ENCODE data around the gene MAP2K1.
"Not testable (repeated sequence)": the region's sequence is repeated elsewhere in the genome, so short reads cannot be mapped to it uniquely, and the experiment has no call there.

MAP2K1 gene

DNA sequence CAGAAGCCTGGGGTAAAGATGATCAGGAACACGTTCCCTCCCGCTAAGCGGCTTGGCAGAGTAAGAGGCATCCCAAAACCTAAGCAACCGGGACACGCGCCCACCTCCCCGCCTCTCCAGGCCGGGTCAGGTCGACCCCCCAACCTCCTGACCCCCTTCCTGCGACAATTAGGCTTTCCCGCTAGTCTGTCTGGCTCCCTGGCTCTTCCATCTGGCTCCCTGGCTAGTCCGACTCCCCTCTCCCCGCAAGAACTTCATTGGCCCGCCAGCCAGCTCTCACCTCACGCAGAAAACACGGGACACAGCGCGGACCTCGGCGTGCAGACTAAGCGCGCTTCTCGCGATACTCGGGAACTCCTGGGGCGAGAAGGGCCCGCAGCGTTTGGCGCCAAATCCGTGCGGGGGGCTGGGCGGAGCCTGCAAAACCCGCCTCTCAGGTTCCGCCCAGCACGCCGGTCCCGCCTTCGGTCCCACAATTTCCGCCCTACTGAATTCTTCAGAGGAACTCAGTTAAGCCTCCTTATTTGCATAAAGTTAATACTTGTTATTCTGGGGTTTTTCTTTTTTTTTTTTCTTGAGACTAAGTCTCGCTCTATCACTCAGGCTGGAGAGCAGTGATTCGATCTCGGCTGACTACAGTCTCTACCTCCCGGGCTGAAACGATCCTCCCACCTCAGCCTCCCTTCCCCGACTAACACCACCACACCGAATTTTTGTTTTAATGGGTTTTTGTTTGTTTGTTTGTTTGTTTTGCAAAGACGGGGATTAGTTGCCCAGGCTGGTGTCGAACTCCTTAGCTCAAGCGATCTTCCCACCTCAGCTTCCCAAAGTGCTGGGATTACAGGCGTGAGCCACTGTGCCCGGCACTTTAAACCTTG is 30.1 kb upstream of the MAP2K1 start, which contains the start of gene TIPIN:
TSS of gene TIPIN (minus strand) at position 327 of the 878 bp plus-strand sequence. CDS start 3,738 bp downstream, outside the sequence.
- peak within 1 kb of the TSS; percentile 99 for H2AFZ ChIP-seq (ENCODE audit: low read length)
- DNase-seq (ENCODE audit: low spot score): peak; percentile 87

DNA sequence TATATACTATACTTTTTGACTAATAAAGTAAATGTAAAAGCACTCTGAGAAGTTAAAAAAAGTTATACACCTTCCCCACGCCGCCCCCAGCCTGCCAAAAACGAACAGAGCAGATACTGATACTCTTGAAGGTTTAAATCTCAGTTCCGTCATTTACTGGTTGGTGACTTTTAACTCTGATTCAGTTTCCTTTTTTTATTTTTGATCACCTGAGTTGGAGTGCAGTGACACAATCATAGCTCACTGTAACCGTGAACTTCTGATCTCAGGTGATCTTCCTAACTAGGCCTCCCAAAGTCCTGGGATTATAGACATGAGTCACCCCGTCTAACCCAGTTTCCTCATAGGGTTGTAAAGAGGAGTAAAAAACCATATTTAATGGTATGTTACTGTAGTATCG is 27.0 kb upstream of the MAP2K1 start:
- Histone ChIP-seq H2BK12ac (ENCODE audit: low read length) (no peak overlapping the region), H3K27me3 (ENCODE audit: control insufficient read depth in 3 of 3, insufficient read depth in 3 of 3, low read depth in 1 of 3, low read length in 3 of 3) (no peaks in the 10 kb centered on the region), H4K91ac (ENCODE audit: low read depth, low read length, poor library complexity) (no peak overlapping the region), H3K4me2 (ENCODE audit: insufficient read depth, low read length, poor library complexity, severe bottlenecking) (no peak overlapping the region), H3K79me1 (ENCODE audit: low read depth, low read length) (no peaks in the 10 kb centered on the region), H2BK120ac (ENCODE audit: low read depth, low read length) (no peak overlapping the region), H3K36me3 (replicated peaks in 1 of 2; ENCODE audit: control insufficient read depth in 2 of 2, insufficient read depth in 2 of 2, low read length in 2 of 2) (no peaks in the 10 kb centered on the region), H2BK5ac (ENCODE audit: low read length) (no peak overlapping the region), H3K23ac (ENCODE audit: low read depth, low read length, poor library complexity) (no peak overlapping the region), H3K4me1 (ENCODE audit: control insufficient read depth in 2 of 2, insufficient read depth in 1 of 2, low read depth in 1 of 2, low read length in 2 of 2) (peaks cover 0 to 2% of the 10 kb centered on the region in 2 donors), H3K9ac (ENCODE audit: low read depth, low read length, poor library complexity) (no peak overlapping the region), H2AK5ac (ENCODE audit: low read depth, low read length) (no peak overlapping the region), H3K4me3 (ENCODE audit: low read length in 2 of 2) (no peak overlapping the region), H3K4ac (ENCODE audit: low read length) (no peak overlapping the region), H3K27ac (replicated peaks; ENCODE audit: low read length) (no peak overlapping the region), H3K18ac (ENCODE audit: low read length) (no peak overlapping the region), H4K8ac (ENCODE audit: low read depth, low read length) (no peak overlapping the region), H2AFZ (ENCODE audit: low read length) (no peak overlapping the region), H3K9me3 (replicated peaks in 1 of 2; ENCODE audit: control insufficient read depth in 2 of 2, insufficient read depth in 1 of 2, low read depth in 1 of 2, low read length in 2 of 2) (no peaks in the 10 kb centered on the region), H3K14ac (ENCODE audit: low read length) (no peak overlapping the region), H2BK15ac (ENCODE audit: low read length) (no peak overlapping the region)
- no peak for DNase-seq (ENCODE audit: low spot score)
- no CpG with 5 or more reads among the region's 7 CpGs for WGBS, 2 donors (ENCODE audit: extremely low coverage in 2 of 2, insufficient read length in 2 of 2, insufficient replicate concordance in 1 of 2)

More for the DNA sequence above, 30.1 kb upstream of the MAP2K1 start, which contains the start of gene TIPIN:
- Histone ChIP-seq H4K8ac (ENCODE audit: low read depth, low read length) (no peak within 1 kb of the TSS), H3K36me3 (replicated peaks in 1 of 2; ENCODE audit: control insufficient read depth in 2 of 2, insufficient read depth in 2 of 2, low read length in 2 of 2) (peaks cover 0 to 28% of the 10 kb centered on the region in 2 donors), H2AK5ac (ENCODE audit: low read depth, low read length) (no peak within 1 kb of the TSS), H3K4me1 (ENCODE audit: control insufficient read depth in 2 of 2, insufficient read depth in 1 of 2, low read depth in 1 of 2, low read length in 2 of 2) (peaks cover 0 to 2% of the 10 kb centered on the region in 2 donors), H3K9ac (ENCODE audit: low read depth, low read length, poor library complexity) (peak within 1 kb of the TSS; percentile 94), H2BK5ac (ENCODE audit: low read length) (peak within 1 kb of the TSS; percentile 2), H3K79me1 (ENCODE audit: low read depth, low read length) (no peaks in the 10 kb centered on the region), H3K27me3 (ENCODE audit: control insufficient read depth in 3 of 3, insufficient read depth in 3 of 3, low read depth in 1 of 3, low read length in 3 of 3) (no peaks in the 10 kb centered on the region), H3K9me3 (replicated peaks in 1 of 2; ENCODE audit: control insufficient read depth in 2 of 2, insufficient read depth in 1 of 2, low read depth in 1 of 2, low read length in 2 of 2) (no peaks in the 10 kb centered on the region), H3K27ac (replicated peaks; ENCODE audit: low read length) (peak within 1 kb of the TSS; percentile 44), H4K91ac (ENCODE audit: low read depth, low read length, poor library complexity) (no peak within 1 kb of the TSS), H2BK12ac (ENCODE audit: low read length) (no peak within 1 kb of the TSS), H2BK120ac (ENCODE audit: low read depth, low read length) (no peak within 1 kb of the TSS), H3K23ac (ENCODE audit: low read depth, low read length, poor library complexity) (peak within 1 kb of the TSS; percentile 96), H3K18ac (ENCODE audit: low read length) (peak within 1 kb of the TSS; percentile 96), H3K4me2 (ENCODE audit: insufficient read depth, low read length, poor library complexity, severe bottlenecking) (peak within 1 kb of the TSS; percentile 77), H2BK15ac (ENCODE audit: low read length) (no peak within 1 kb of the TSS), H3K14ac (ENCODE audit: low read length) (peak within 1 kb of the TSS; percentile 95), H3K4ac (ENCODE audit: low read length) (no peak within 1 kb of the TSS), H3K4me3 (ENCODE audit: low read length in 2 of 2) (peak within 1 kb of the TSS; percentile 86 to 89)
- no CpG with 5 or more reads among the region's 51 CpGs for WGBS, 2 donors (ENCODE audit: extremely low coverage in 2 of 2, insufficient read length in 2 of 2, insufficient replicate concordance in 1 of 2)

DNA sequence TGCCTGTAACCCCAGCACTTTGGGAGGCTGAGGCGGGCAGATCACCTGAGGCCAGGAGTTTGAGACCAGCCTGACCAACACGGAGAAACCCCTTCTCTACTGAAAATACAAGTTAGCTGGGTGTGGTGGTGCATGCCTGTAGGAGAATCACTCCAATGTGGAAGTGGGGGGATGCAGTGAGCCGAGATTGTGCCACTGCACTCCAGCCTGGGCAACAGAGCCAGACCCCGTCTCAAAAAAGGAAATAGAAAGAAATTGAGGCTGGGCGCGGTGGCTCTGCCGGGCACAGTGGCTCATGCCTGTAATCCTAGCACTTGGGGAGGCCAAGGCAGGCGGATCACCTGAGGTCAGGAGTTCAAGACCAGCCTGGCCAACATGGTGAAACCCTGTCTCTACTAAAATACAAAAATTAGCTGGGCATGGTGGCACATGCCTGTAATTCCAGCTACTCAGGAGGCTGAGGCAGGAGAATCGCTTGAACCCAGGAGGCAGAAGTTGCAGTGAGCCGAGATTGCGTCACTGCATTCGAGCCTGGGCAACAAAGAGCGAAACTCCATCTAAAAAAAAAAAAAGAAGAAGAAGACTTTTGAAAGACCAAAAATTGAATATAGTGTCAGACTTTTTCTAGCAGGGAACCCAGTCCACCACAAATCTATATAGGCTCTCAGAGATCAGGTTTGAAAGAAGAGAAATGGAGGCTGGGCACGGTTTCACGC is 24.8 kb upstream of the MAP2K1 start:
- WGBS, 2 donors (ENCODE audit: extremely low coverage in 2 of 2, insufficient read length in 2 of 2, insufficient replicate concordance in 1 of 2): no CpG with 5 or more reads among the region's 15 CpGs
- not testable (repeated sequence) for H2BK12ac ChIP-seq (ENCODE audit: low read length); H4K91ac ChIP-seq (ENCODE audit: low read depth, low read length, poor library complexity); H3K27ac ChIP-seq (replicated peaks; ENCODE audit: low read length); H2BK120ac ChIP-seq (ENCODE audit: low read depth, low read length); H3K14ac ChIP-seq (ENCODE audit: low read length); H3K27me3 ChIP-seq (ENCODE audit: control insufficient read depth in 3 of 3, insufficient read depth in 3 of 3, low read depth in 1 of 3, low read length in 3 of 3); H3K9me3 ChIP-seq (replicated peaks in 1 of 2; ENCODE audit: control insufficient read depth in 2 of 2, insufficient read depth in 1 of 2, low read depth in 1 of 2, low read length in 2 of 2); DNase-seq (ENCODE audit: low spot score); H3K4ac ChIP-seq (ENCODE audit: low read length); H3K4me1 ChIP-seq (ENCODE audit: control insufficient read depth in 2 of 2, insufficient read depth in 1 of 2, low read depth in 1 of 2, low read length in 2 of 2); H2BK5ac ChIP-seq (ENCODE audit: low read length); H2BK15ac ChIP-seq (ENCODE audit: low read length); H3K36me3 ChIP-seq (replicated peaks in 1 of 2; ENCODE audit: control insufficient read depth in 2 of 2, insufficient read depth in 2 of 2, low read length in 2 of 2); H3K79me1 ChIP-seq (ENCODE audit: low read depth, low read length); H3K4me2 ChIP-seq (ENCODE audit: insufficient read depth, low read length, poor library complexity, severe bottlenecking); H3K4me3 ChIP-seq (ENCODE audit: low read length in 2 of 2); H3K23ac ChIP-seq (ENCODE audit: low read depth, low read length, poor library complexity); H2AK5ac ChIP-seq (ENCODE audit: low read depth, low read length); H4K8ac ChIP-seq (ENCODE audit: low read depth, low read length); H3K18ac ChIP-seq (ENCODE audit: low read length); H2AFZ ChIP-seq (ENCODE audit: low read length)
- H3K9ac ChIP-seq (ENCODE audit: low read depth, low read length, poor library complexity): peak overlapping the region; percentile 3

- Histone ChIP-seq H3K9me3 (replicated peaks in 1 of 2; ENCODE audit: control insufficient read depth in 2 of 2, insufficient read depth in 1 of 2, low read depth in 1 of 2, low read length in 2 of 2) (no peaks in the 10 kb centered on the region), H3K4me3 (ENCODE audit: low read length in 2 of 2) (no peak overlapping the region), H2AFZ (ENCODE audit: low read length) (no peak overlapping the region), H3K36me3 (replicated peaks in 1 of 2; ENCODE audit: control insufficient read depth in 2 of 2, insufficient read depth in 2 of 2, low read length in 2 of 2) (no peaks in the 10 kb centered on the region), H3K23ac (ENCODE audit: low read depth, low read length, poor library complexity) (no peak overlapping the region), H3K27me3 (ENCODE audit: control insufficient read depth in 3 of 3, insufficient read depth in 3 of 3, low read depth in 1 of 3, low read length in 3 of 3) (no peaks in the 10 kb centered on the region), H2AK5ac (ENCODE audit: low read depth, low read length) (no peak overlapping the region), H3K18ac (ENCODE audit: low read length) (no peak overlapping the region), H3K4me1 (ENCODE audit: control insufficient read depth in 2 of 2, insufficient read depth in 1 of 2, low read depth in 1 of 2, low read length in 2 of 2) (no peaks in the 10 kb centered on the region), H4K91ac (ENCODE audit: low read depth, low read length, poor library complexity) (no peak overlapping the region), H2BK120ac (ENCODE audit: low read depth, low read length) (no peak overlapping the region), H3K4ac (ENCODE audit: low read length) (no peak overlapping the region), H3K9ac (ENCODE audit: low read depth, low read length, poor library complexity) (no peak overlapping the region), H4K8ac (ENCODE audit: low read depth, low read length) (no peak overlapping the region), H3K79me1 (ENCODE audit: low read depth, low read length) (no peaks in the 10 kb centered on the region), H3K14ac (ENCODE audit: low read length) (no peak overlapping the region), H3K4me2 (ENCODE audit: insufficient read depth, low read length, poor library complexity, severe bottlenecking) (no peak overlapping the region), H2BK5ac (ENCODE audit: low read length) (no peak overlapping the region), H3K27ac (replicated peaks; ENCODE audit: low read length) (no peak overlapping the region), H2BK15ac (ENCODE audit: low read length) (no peak overlapping the region), H2BK12ac (ENCODE audit: low read length) (no peak overlapping the region)
- DNase-seq (ENCODE audit: low spot score): no peak
- no CpG with 5 or more reads among the region's 1 CpG for WGBS, 2 donors (ENCODE audit: extremely low coverage in 2 of 2, insufficient read length in 2 of 2, insufficient replicate concordance in 1 of 2)
Observed at GRCh38 chr15:66362776-66363175, 23.9 kb upstream of the MAP2K1 start.

All from neuronal stem cell (in vitro differentiated cells).